NCI-H1105 (cell line): ENCODE results near the gene ANOS1.
A peak's percentile ranks its signal among the peaks of the same experiment; 100 is the strongest.

Experiments
- DNase-seq: peaks from one replicate; lab custom pipeline; 2025; lab: John Stamatoyannopoulos, UW

Gene ANOS1

GRCh38 chrX:8720136-8720535 lies 11.8 kb downstream of the ANOS1 start:
- no peak for DNase-seq

DNA sequence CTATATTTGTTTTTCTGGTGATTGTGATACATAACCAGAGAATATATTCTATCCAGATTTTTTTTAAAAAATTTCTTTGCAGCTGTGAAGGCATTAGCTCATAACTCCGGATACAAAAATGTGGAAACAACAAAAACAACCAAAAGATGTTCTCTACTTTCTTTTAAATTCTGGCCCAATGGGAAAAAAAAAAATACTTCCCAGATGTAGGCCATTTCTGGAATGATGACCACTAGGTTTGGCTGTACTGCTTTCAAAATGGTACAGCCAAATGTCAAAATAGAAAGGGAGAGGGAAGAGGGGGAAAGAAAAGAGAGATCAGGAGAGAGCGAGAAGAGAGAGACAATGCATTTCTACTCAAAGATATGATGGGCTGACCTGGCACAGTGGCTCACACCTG lies 14.6 kb downstream of the ANOS1 start:
- DNase-seq = no peak

DNA sequence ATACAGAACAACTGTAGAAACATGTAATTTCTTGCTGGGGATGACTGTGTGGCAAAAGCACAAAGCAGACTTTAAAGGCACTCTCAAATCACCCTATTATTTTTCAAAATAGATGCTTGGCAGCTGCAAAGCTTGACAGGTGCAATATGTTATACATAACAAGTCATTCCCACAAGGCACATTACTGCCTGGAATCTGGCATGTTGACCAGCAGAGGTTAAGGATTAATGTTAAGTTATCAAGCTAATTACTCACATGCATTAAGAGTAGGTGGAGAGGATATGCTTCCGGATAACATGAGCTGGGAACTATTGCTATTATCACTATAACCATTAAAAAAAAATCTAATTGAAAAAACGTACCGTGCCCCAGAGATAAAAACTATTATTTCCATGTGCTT lies 17.8 kb downstream of the ANOS1 start:
- peak; percentile 53 for DNase-seq

GRCh38 chrX:8711401-8711800 lies 20.5 kb downstream of the ANOS1 start:
- DNase-seq = no peak

DNA sequence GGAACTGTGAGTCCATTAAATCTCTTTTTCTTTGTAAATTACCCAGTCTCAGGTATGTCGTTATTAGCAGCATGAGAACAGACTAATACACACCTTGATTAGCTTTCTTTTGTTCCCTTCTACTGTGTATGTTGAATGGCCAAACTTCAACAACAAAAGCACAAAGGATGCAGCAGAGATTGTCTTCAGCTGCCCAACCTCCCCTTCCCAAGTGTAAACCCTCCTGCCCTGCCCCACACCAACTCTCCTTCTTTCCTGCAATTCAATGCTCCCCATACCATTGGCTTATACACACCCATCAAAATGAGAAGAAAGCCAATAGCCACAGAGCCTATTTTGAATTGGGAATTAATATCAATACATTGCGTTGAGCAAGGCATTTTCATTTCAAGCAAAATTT lies 27.8 kb downstream of the ANOS1 start:
- no peak for DNase-seq

DNA sequence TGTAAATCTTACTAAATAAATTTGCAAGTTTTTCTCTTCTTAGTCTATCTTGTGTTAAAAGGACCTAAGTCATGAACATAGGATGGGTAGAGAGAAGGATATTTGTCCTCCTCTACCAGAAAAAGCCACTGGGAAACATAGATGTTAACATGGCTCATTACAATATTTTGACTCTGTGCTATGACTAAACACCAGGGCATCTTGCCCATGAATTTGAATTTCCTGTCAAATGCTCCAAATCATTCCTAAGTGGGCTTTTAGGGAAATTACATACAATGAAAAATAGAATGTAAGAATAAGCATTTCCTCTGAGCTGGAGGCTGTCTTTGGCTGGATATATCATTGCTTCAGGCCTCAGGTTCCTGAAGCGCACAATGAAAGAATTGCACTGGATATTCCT lies 39.1 kb downstream of the ANOS1 start:
- no peak for DNase-seq

DNA sequence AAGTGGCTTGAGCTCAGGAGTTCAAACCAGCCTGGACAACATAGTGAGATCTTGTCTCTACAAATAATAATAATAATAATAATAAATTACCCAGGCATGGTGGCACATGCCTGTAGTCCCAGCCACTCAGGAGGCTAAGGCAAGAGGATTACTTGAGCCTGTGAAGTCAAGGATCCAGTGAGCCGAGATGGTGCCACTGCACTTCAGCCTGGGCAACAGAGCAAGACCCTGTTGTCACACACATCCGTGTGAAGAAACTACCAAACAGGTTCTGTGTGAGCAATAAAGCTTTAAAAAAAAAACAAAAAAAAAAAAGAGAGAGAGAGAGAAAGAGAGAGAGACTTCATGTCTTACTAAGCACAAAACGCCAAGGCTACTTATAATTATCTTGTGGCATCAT lies 42.5 kb downstream of the ANOS1 start:
- no peak for DNase-seq

GRCh38 chrX:8688776-8689175 lies 43.2 kb downstream of the ANOS1 start:
- DNase-seq = no peak

DNA sequence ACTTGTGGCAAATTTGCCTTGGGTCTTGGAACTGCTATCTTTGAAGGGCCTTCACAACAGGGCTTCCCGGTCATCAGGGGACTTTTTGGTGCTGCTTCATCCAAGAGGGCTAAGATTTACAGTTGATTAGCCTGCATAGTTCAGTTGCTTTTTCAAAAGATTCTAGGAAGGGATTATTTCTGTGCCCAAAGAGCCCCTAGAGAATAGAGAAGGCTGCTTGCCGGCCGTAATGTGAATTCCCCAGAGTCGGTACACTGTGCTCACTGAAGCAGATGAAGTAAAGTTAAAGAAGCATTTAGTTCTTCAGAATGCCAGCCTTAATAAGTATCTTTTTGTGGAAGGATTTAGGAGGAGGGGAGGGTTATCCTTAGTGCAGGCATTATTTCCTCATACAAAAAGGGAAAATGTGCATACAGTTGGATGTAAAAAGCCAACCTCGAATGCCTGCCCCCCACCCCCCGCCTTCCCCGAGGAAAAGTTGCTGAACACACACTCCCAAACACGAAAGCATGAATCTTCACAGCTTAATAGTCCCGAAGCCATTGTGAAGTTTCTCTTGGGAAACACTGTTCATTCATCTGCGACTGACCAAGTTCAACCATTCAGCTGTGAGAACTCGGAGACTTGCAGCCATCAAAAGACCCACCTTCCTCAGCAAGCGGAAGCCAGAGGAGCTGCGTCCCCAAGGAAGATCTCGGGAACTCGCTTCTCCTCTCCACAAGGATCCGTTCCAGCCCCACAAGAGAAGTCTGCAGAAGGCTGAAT lies 47.6 kb downstream of the ANOS1 start:
- DNase-seq = no peak

- no peak for DNase-seq
Measured at GRCh38 chrX:8683687-8684086, 48.2 kb downstream of the ANOS1 start.

DNA sequence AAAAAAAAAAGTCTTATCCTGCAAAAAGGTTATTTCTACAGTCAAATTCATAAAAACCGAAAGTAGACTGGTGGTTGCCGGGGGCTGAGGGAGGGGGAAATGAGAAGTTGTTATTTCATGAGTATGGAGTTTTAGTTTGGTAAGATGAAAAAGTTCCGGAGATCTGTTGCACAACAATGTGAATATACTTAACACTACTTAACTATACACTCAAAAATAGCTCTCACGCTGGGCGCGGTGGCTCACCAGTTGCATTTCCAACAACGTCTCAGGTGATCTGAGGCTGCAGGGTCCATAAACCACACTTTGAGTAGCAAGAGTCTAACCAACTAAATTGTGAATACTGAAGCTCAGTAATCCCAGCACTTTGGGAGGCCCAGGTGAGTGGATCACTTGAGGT lies 52.4 kb downstream of the ANOS1 start:
- DNase-seq = no peak

DNA sequence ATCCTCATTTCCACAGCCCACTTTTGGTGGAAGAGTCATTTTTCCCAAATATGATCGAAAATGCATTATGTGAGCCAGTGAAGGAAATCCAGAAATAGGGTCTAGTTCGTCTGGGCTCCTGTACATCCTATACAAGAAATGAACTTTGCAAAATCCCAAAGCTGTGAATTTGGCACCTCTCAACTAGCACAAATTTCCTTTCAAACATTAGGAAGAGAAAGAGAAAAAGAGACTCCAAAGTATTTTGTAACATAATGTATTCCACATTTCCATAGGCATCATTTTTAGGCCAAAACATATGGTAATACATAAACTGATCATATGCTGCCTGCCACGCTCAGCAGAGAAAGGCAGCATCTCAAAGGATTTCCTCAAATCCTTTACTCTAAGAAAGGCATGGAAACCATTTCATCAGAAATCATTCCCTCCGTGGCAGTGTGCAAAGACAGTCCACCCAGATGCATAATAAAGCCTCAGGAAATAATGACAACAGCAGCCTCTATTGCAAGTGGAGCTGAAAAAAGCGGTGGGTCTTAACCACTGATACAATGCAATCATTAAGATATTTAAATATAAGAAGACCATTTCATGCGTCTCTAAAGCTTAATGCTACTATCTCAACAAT lies 56.8 kb downstream of the ANOS1 start:
- DNase-seq = no peak

GRCh38 chrX:8673201-8673600 lies 58.7 kb downstream of the ANOS1 start:
- no peak for DNase-seq

GRCh38 chrX:8672176-8672575 lies 59.8 kb downstream of the ANOS1 start:
- DNase-seq = no peak

GRCh38 chrX:8668813-8669212 lies 63.1 kb downstream of the ANOS1 start:
- no peak for DNase-seq

DNA sequence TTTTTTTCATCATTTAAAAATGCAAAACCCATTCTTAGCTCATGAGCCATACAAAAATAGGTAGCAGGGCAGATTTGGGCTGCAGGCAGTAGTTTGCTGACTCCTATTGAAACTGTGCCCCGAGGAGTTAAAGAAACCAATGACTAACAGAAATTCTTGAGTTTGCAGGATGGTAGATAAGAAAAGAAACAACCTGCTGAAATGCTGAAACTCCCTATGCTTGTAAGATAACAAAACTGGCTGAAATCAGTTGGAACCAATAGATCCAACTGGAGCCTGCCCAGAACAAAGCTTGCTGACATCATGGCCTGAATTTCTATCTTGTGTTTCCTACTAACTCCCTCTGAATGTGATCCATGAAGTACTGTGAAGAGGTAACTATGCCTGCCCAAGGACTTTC lies 68.6 kb downstream of the ANOS1 start:
- no peak for DNase-seq

GRCh38 chrX:8657883-8658282 lies 74.1 kb downstream of the ANOS1 start:
- no peak for DNase-seq

GRCh38 chrX:8653956-8654355 lies 78.0 kb downstream of the ANOS1 start:
- no peak for DNase-seq

GRCh38 chrX:8649969-8650368 lies 82.0 kb downstream of the ANOS1 start:
- DNase-seq = no peak

DNA sequence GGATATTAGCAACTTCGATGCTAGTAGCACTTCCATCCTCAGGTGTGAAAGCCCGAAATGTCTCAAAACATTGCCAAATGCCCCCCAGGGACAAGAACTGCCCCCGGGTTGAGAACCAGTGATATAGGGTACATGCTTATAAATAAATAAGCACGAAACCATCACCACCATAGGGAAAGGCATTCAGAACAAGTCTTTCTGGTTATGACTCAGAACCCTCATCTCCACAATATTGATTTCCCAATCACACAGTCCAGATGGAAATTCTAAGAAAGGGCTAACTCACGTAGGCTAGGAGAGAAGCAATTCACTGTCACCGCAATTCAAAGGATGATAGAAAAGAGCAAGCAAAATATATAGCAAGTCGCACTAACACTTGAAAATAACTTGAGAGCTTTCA lies 84.8 kb downstream of the ANOS1 start:
- no peak for DNase-seq

DNA sequence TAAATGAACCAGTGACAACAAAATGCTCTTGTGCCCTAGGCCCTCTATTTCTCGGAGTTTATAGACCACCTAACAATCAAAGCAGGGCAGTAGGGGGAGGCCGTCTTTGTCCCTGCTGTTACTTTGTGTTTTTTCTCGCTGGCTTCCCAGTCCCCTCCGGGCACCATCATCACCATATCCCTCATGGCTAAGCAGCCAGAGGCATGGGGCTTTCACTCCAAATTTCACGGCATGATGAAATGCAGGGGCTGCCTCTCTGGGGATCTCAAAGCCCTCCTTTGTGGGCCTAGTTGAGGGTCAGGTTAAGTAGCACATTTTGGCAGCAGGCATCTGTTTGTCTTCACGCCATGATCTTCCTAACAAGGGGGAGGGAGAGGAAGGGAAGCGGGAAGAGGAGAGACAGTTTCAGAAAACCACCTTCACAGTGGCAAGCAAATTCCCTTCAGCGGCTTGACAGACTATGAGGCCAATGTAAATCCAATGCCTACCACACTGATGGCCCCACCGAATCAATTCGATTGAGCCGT lies 91.9 kb downstream of the ANOS1 start:
- DNase-seq = no peak

- DNase-seq = no peak
Measured at GRCh38 chrX:8636497-8636896, 95.4 kb downstream of the ANOS1 start.

GRCh38 chrX:8635812-8636211 lies 96.1 kb downstream of the ANOS1 start:
- DNase-seq = no peak

DNA sequence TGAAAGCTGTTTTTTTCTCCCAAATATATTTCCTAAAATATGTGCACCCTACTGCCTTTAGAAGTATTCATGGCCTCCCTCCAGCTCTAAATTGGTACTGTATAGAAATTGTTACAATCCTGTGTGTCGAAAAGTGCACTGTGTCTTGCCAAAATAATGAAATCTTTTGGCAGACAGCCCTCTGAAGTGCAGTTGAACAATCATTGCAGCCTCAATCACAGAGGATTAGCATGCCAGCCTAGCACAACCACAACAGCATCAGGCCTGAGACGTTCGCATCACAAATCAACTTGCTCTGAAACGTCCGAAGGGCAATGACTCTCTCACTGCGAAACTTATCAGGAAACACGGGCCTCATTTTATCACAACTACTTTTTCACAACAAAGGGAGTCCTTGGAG lies 99.0 kb downstream of the ANOS1 start:
- peak; percentile 17 for DNase-seq
